Ovary (tissue), 9 donors: ENCODE data around the gene RUNX2. TPM values are rescaled to one million over a fixed set of nuclear protein-coding genes. Genes with fewer than 3 reads are reported as not detected.

Experiments used
- DNase-seq, 5 donors: peaks; one replicate each; pipeline ENCODE4 v3.0.0-alpha.2; 2019 to 2020
- H3K27ac ChIP-seq, 2 donors: fragments of 200-600 bp; one replicate each; pipeline versions ENCODE4 v1.5.1 to v1.8.0; 2019 to 2022
- H3K27me3 ChIP-seq: fragments of 200-600 bp; one replicate; pipeline ENCODE4 v1.8.0; 2022
- H3K36me3 ChIP-seq: fragments of 200-600 bp; sonication (generic); one replicate; pipeline ENCODE4 v1.5.1; 2019
- H3K4me1 ChIP-seq: one replicate; pipeline ENCODE4 v1.8.1; 2013; ENCODE audit warnings: mild to moderate bottlenecking, moderate library complexity; ENCODE audit not compliant: insufficient read depth
- H3K4me3 ChIP-seq: fragments of 200-600 bp; sonication (generic); one replicate; pipeline ENCODE4 v1.5.1; 2017
- H3K9me3 ChIP-seq, 2 donors: fragments of 200-600 bp in 1 of 2; sonication (generic) in 1 of 2; one replicate each; pipeline versions ENCODE4 v1.5.1 to v1.8.1; 2013 to 2019; ENCODE audit warnings: mild to moderate bottlenecking in 1 of 2, moderate library complexity in 1 of 2
- CTCF ChIP-seq, 3 donors: fragments of 450-650 bp in 2 of 3; fragments of 200-600 bp in 1 of 3; IDR thresholded peaks; one replicate each; pipeline versions ENCODE4 v1.5.1 to v1.8.0; 2016 to 2022; ENCODE audit warnings: antibody characterized with exemption in 3 of 3, mild to moderate bottlenecking in 1 of 3
- EP300 ChIP-seq: sonication (generic); formaldehyde crosslinking; IDR thresholded peaks from one replicate; pipeline ENCODE4 v1.6.1; 2017; ENCODE audit warnings: antibody characterized with exemption
- POLR2A ChIP-seq: fragments of 450-650 bp; IDR thresholded peaks from one replicate; pipeline ENCODE4 v1.6.1; 2017; ENCODE audit warnings: antibody characterized with exemption, mild to moderate bottlenecking, moderate library complexity
- WGBS, 3 donors: extraction: QIAGEN DNeasy Blood & Tissue Kit in 1 of 3; methylation state at CpG; one replicate each; pipeline versions ENCODE4 v1.1.5 to v1.1.7; 2013 to 2017; 5-methylcytosine and 5-hydroxymethylcytosine counted together
- intact Hi-C, 4 donors: fragments of 100-400 bp; cut with DNase I; formaldehyde crosslinking; loops; one replicate each; pipeline versions ENCODE4 v1.11.0 to v1.15.1; 2022 to 2023
- polyA plus RNA-seq, 2 donors: library from polyadenylated mRNA; stranded (reverse); fragments of 200-250 nt in 1 of 2; fragments of 350-450 nt in 1 of 2; fragmentation: Illumina TruSeq in 1 of 2; extraction: RNeasy Lipid Tissue Mini Kit (QIAGEN cat#74804) in 1 of 2; gene quantifications; one replicate each; pipeline ENCODE4 v1.2.3, GENCODE V29; 2013 to 2014
- total RNA-seq, 7 donors: library from RNA; depleted of rRNA in 2 of 7; stranded (reverse); fragments of >200 nt in 2 of 7; fragmentation: NEBNext Ultra II Directional in 3 of 7; extraction: Animal tissue kit (Norgen Biotek cat#: 25700) in 3 of 7; gene quantifications; one replicate each; pipeline versions ENCODE4 v1.1.0 to v1.2.4, GENCODE V29; 2016 to 2023
- donor health status: DM: no; HTN: no; CAD: no; lungs with moderate emphysema.
- donor health status: DM: no; HTN: no; CAD: no.
- donor health status: Bipolar disorder and iron deficiency.
- donor health status: DM: yes; HTN: yes; CAD: no.
- donor health status: DM: no; HTN: no; CAD: no.
- donor health status: DM: yes; HTN: yes; CAD: no.

Gene RUNX2
- total and polyA plus RNA-seq, 9 donors = 1.1 to 25.2 (median 3.3) TPM

GRCh38 chr6:45371924-45372573 lies 43.9 kb downstream of the RUNX2 start:
- 96% methylated on average over 3 of the region's 3 CpGs for WGBS, 3 donors
- H3K27me3 ChIP-seq = no peaks in the 10 kb centered on the region
- no peak for DNase-seq
- no peak overlapping the region for H3K4me3 ChIP-seq
- intact Hi-C loops = no loop called here
- H3K4me1 ChIP-seq = no peaks in the 10 kb centered on the region
- no peaks in the 10 kb centered on the region for H3K36me3 ChIP-seq
- no peaks in the 10 kb centered on the region for H3K9me3 ChIP-seq
- H3K27ac ChIP-seq = no peak overlapping the region
- TF ChIP-seq POLR2A = no peak
- TF ChIP-seq EP300 = no peak
- TF ChIP-seq CTCF (IDR thresholded peaks at IDR 0.05) = no peak

GRCh38 chr6:45375449-45375848 lies 47.3 kb downstream of the RUNX2 start:
- Histone ChIP-seq H3K9me3 (no peaks in the 10 kb centered on the region), H3K27me3 (no peaks in the 10 kb centered on the region), H3K27ac (no peak overlapping the region), H3K36me3 (no peaks in the 10 kb centered on the region), H3K4me1 (no peaks in the 10 kb centered on the region), H3K4me3 (no peak overlapping the region)
- intact Hi-C loops = loop anchor here in 1 of 4 donors (5.0 kb wide), 1 partner anchor 337 kb away; no protein-coding TSS in a partner anchor
- TF ChIP-seq CTCF (IDR thresholded peaks at IDR 0.05) = no peak
- TF ChIP-seq POLR2A = no peak
- TF ChIP-seq EP300 = no peak
- 64 to 72% (median 66%) methylated on average over 3 of the region's 3 CpGs for WGBS, 3 donors
- DNase-seq = no peak

GRCh38 chr6:45376310-45377042 lies 48.3 kb downstream of the RUNX2 start:
- no peak for DNase-seq
- no peak overlapping the region for H3K27ac ChIP-seq
- intact Hi-C loops = loop anchor here in 1 of 4 donors (5.0 kb wide), 1 partner anchor 336 kb away; no protein-coding TSS in a partner anchor

GRCh38 chr6:45377043-45377553 lies 49.0 kb downstream of the RUNX2 start:
- H3K4me3 ChIP-seq = peak overlapping the region; percentile 67
- H3K9me3 ChIP-seq = no peaks in the 10 kb centered on the region
- no peaks in the 10 kb centered on the region for H3K27me3 ChIP-seq
- no peaks in the 10 kb centered on the region for H3K4me1 ChIP-seq
- peak overlapping the region; percentile 86 to 97 for H3K27ac ChIP-seq
- 1% methylated on average over 21 of the region's 21 CpGs for WGBS, 3 donors
- intact Hi-C loops = loop anchor here in 1 of 4 donors (5.0 kb wide), 1 partner anchor 335 kb away; no protein-coding TSS in a partner anchor
- TF ChIP-seq CTCF (IDR thresholded peaks at IDR 0.05) (no peak), POLR2A (no peak), EP300 (no peak)
- H3K36me3 ChIP-seq = no peaks in the 10 kb centered on the region
- no peak for DNase-seq

More at GRCh38 chr6:45376310-45377042, 48.3 kb downstream of the RUNX2 start:
- peak overlapping the region; percentile 67 for H3K4me3 ChIP-seq
- H3K4me1 ChIP-seq = no peaks in the 10 kb centered on the region
- no peaks in the 10 kb centered on the region for H3K9me3 ChIP-seq
- WGBS, 3 donors = 17 to 21% (median 18%) methylated on average over 11 of the region's 11 CpGs
- no peaks in the 10 kb centered on the region for H3K27me3 ChIP-seq
- TF ChIP-seq CTCF (IDR thresholded peaks at IDR 0.05) (no peak), POLR2A (no peak), EP300 (no peak)
- no peaks in the 10 kb centered on the region for H3K36me3 ChIP-seq
